PC-3 (cell line): ENCODE data around the gene C16orf92. TPM values are rescaled to one million over a fixed set of nuclear protein-coding genes. Genes with fewer than 3 reads are reported as not detected.

ENCODE experiments used
- ATAC-seq: fragments of 200-7000 bp; cut with Tn5 transposase; 2 replicates; pipeline ENCODE4 v1.9.1; 2020; ENCODE audit warnings: mild to moderate bottlenecking, moderate library complexity
- BruUV-seq: library from RNA; stranded (reverse); fragments of 400-500 nt; replicated peaks from 2 replicates; lab custom pipeline; 2021; lab: Mats Ljungman, UMichigan
- CTCF ChIA-PET: fragments of 300-600 bp; sonication (Branson Sonifier 250); formaldehyde crosslinking; loops from one replicate; lab custom pipeline; 2022; ENCODE audit warnings: antibody characterized with exemption; lab: Charles Lee
- POLR2A ChIA-PET: fragments of 300-600 bp; sonication (Branson Sonifier 250); formaldehyde crosslinking; loops from one replicate; lab custom pipeline; 2022; ENCODE audit warnings: antibody characterized with exemption; ENCODE audit not compliant: unreplicated experiment; lab: Charles Lee
- DNase-seq: peaks from one replicate; pipeline ENCODE4 v3.0.0-alpha.2; 2015
- H2AFZ ChIP-seq: fragments of 300-600 bp; sonication (generic); 2 replicates; pipeline ENCODE4 v1.6.0; 2016; ENCODE audit warnings: antibody characterized with exemption, low read length
- H3F3A ChIP-seq: fragments of 300-600 bp; sonication (generic); one replicate; pipeline ENCODE4 v1.6.0; 2017; ENCODE audit warnings: antibody characterized with exemption, low read length, control low read depth, mild to moderate bottlenecking; ENCODE audit not compliant: unreplicated experiment
- H3K27ac ChIP-seq: fragments of 300-600 bp; sonication (generic); 2 replicates; pipeline ENCODE4 v1.5.1; 2016; ENCODE audit warnings: mild to moderate bottlenecking, low read length
- H3K27me3 ChIP-seq: fragments of 300-600 bp; sonication (generic); 2 replicates; pipeline ENCODE4 v1.6.1; 2016; ENCODE audit warnings: low read length, mixed read lengths
- H3K36me3 ChIP-seq: fragments of 300-600 bp; sonication (generic); 2 replicates; pipeline ENCODE4 v1.6.1; 2016; ENCODE audit warnings: low read depth, mixed run types, low read length, mixed read lengths
- H3K4me1 ChIP-seq: fragments of 300-600 bp; sonication (generic); 2 replicates; pipeline ENCODE4 v1.5.1; 2016; ENCODE audit warnings: low read length; ENCODE audit not compliant: insufficient read depth
- H3K4me2 ChIP-seq: fragments of 300-600 bp; sonication (generic); 2 replicates; pipeline ENCODE4 v1.6.0; 2016; ENCODE audit warnings: low read length
- H3K4me3 ChIP-seq: fragments of 300-600 bp; sonication (generic); 2 replicates; pipeline ENCODE4 v1.5.1; 2016; ENCODE audit warnings: mild to moderate bottlenecking, low read length, mixed read lengths
- H3K79me2 ChIP-seq: fragments of 300-600 bp; sonication (generic); 2 replicates; pipeline ENCODE4 v1.6.1; 2017; ENCODE audit warnings: low read length, mixed read lengths
- H3K9ac ChIP-seq: fragments of 300-600 bp; sonication (generic); 2 replicates; pipeline ENCODE4 v1.6.0; 2016; ENCODE audit warnings: mild to moderate bottlenecking, low read length
- H3K9me2 ChIP-seq: fragments of 300-600 bp; sonication (generic); replicated peaks from 2 replicates; pipeline ENCODE4 v1.6.1; 2016; ENCODE audit warnings: mixed run types, low read length, mixed read lengths
- H3K9me3 ChIP-seq: fragments of 300-600 bp; sonication (generic); 2 replicates; pipeline ENCODE4 v1.6.1; 2016; ENCODE audit warnings: low read length, mixed read lengths
- H4K20me1 ChIP-seq: fragments of 300-600 bp; sonication (generic); 2 replicates; pipeline ENCODE4 v1.6.1; 2016; ENCODE audit warnings: low read length, mixed read lengths
- CTCF ChIP-seq: fragments of 300-600 bp; sonication (generic); conservative IDR thresholded peaks from 2 replicates; pipeline ENCODE4 v1.5.1; 2017; ENCODE audit warnings: antibody characterized with exemption, low read depth, mild to moderate bottlenecking, low read length
- EZH2 ChIP-seq: fragments of 300-600 bp; sonication (generic); IDR thresholded peaks from one replicate; pipeline ENCODE4 v1.6.1; 2017; ENCODE audit warnings: antibody characterized with exemption, mild to moderate bottlenecking, low read length; ENCODE audit not compliant: unreplicated experiment
- EZH2phosphoT487 ChIP-seq: fragments of 300-600 bp; sonication (generic); IDR thresholded peaks from 2 replicates; pipeline ENCODE4 v1.6.1; 2018; ENCODE audit warnings: mild to moderate bottlenecking, antibody characterized with exemption, low read length, borderline replicate concordance
- intact Hi-C: fragments of 100-400 bp; cut with micrococcal nuclease; formaldehyde crosslinking; loops from 2 replicates; pipeline ENCODE4 v1.9.0; 2023
- total RNA-seq: library from RNA; depleted of rRNA; stranded (reverse); fragments of >200 nt; gene quantifications from 2 replicates; pipeline ENCODE4 v1.2.3, GENCODE V29; 2014

Gene C16orf92
- total RNA-seq, 1 experiment from 2014 or later: not detected

- no peak for TF ChIP-seq CTCF
- Histone ChIP-seq H3F3A (no peaks in the 10 kb centered on the region), H3K9me2 (no peaks in the 10 kb centered on the region), H3K27ac (no peak overlapping the region), H3K9ac (no peak overlapping the region), H3K4me3 (no peak overlapping the region), H4K20me1 (no peaks in the 10 kb centered on the region), H3K9me3 (no peaks in the 10 kb centered on the region), H3K27me3 (no peaks in the 10 kb centered on the region), H3K79me2 (no peaks in the 10 kb centered on the region), H3K4me1 (no peaks in the 10 kb centered on the region), H3K36me3 (peaks cover 12% of the 10 kb centered on the region), H3K4me2 (no peak overlapping the region), H2AFZ (no peak overlapping the region)
- ATAC-seq (no peak), DNase-seq (no peak)
- ChIA-PET POLR2A (no interaction called here), CTCF (interaction anchor here (0.6 kb wide), 1 partner anchor 45 kb away, joined by 3 read pairs; the partner anchor contains the start of gene TLCD3B)
- intact Hi-C loops: no loop called here
- no TSS peak for BruUV-seq
These were observed 36.8 kb upstream of the C16orf92 start for GRCh38 chr16:29986231-29986630.

DNA sequence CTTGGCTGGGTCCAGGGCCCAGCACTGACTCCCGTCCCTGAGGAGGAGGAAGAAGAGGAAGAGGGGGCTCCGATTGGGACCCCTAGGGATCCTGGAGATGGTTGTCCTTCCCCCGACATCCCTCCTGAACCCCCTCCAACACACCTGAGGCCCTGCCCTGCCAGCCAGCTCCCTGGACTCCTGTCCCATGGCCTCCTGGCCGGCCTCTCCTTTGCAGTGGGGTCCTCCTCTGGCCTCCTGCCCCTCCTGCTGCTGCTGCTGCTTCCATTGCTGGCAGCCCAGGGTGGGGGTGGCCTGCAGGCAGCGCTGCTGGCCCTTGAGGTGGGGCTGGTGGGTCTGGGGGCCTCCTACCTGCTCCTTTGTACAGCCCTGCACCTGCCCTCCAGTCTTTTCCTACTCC is 36.1 kb upstream of the C16orf92 start:
- POLR2A ChIA-PET: no interaction called here
- H3K4me1 ChIP-seq: no peaks in the 10 kb centered on the region

GRCh38 chr16:29987371-29988085 is 35.5 kb upstream of the C16orf92 start:
- ATAC-seq (no peak), DNase-seq (no peak)
- Histone ChIP-seq H3K36me3 (peaks cover 8% of the 10 kb centered on the region), H3K9me2 (no peaks in the 10 kb centered on the region), H3K9ac (no peak overlapping the region), H3K27me3 (no peaks in the 10 kb centered on the region), H4K20me1 (no peaks in the 10 kb centered on the region), H2AFZ (no peak overlapping the region), H3K27ac (no peak overlapping the region), H3K79me2 (no peaks in the 10 kb centered on the region), H3K4me2 (no peak overlapping the region), H3K9me3 (no peaks in the 10 kb centered on the region), H3K4me3 (no peak overlapping the region), H3K4me1 (no peaks in the 10 kb centered on the region), H3F3A (no peaks in the 10 kb centered on the region)
- ChIA-PET POLR2A (no interaction called here), CTCF (no interaction called here)
- BruUV-seq: no TSS peak
- intact Hi-C loops: no loop called here
- TF ChIP-seq CTCF: no peak
- TF ChIP-seq EZH2phosphoT487: no peak
- TF ChIP-seq EZH2: no peak

More for the DNA sequence above, 36.1 kb upstream of the C16orf92 start:
- no TSS peak for BruUV-seq
- CTCF ChIA-PET: no interaction called here
- DNase-seq (no peak), ATAC-seq (no peak)
- no peaks in the 10 kb centered on the region for H3K9me3 ChIP-seq
- no peak overlapping the region for H3K27ac ChIP-seq
- H3K9ac ChIP-seq: no peak overlapping the region
- H4K20me1 ChIP-seq: no peaks in the 10 kb centered on the region
- no peak overlapping the region for H2AFZ ChIP-seq
- H3F3A ChIP-seq: no peaks in the 10 kb centered on the region
- intact Hi-C loops: no loop called here
- TF ChIP-seq EZH2phosphoT487 (no peak), CTCF (no peak), EZH2 (no peak)
- H3K4me3 ChIP-seq: no peak overlapping the region
- H3K79me2 ChIP-seq: no peaks in the 10 kb centered on the region
- H3K27me3 ChIP-seq: no peaks in the 10 kb centered on the region
- no peak overlapping the region for H3K4me2 ChIP-seq
- no peaks in the 10 kb centered on the region for H3K9me2 ChIP-seq
- peaks cover 10% of the 10 kb centered on the region for H3K36me3 ChIP-seq
